Measurements from ENCODE around the gene GPC3.

- TF ChIP-seq BCL11A (tag by site-specific recombination; IDR thresholded peaks at IDR 0.05; ENCODE audit: low read depth), result no peak
- no peak for TF ChIP-seq ATF2 (tag by site-specific recombination; IDR thresholded peaks at IDR 0.05; ENCODE audit: low read depth)
Observed at GRCh38 chrX:134000260-134001245, 15.2 kb upstream of the GPC3 start.

All from HEK293 (cell line).